HUES6 (cell line): Measurements from ENCODE around the gene EFS.
A peak's percentile ranks its signal among the peaks of the same experiment; 100 is the strongest.

Experiments
- H3K27ac ChIP-seq: 2 replicates; pipeline ENCODE4 v1.7.0; 2013; ENCODE audit warnings: low read depth, mild to moderate bottlenecking, low read length, inconsistent platforms
- H3K27me3 ChIP-seq: 2 replicates; pipeline ENCODE4 v1.6.1; 2013; ENCODE audit warnings: low read length; ENCODE audit not compliant: control insufficient read depth, insufficient read depth
- H3K36me3 ChIP-seq: 2 replicates; pipeline ENCODE4 v1.6.1; 2013; ENCODE audit warnings: low read length; ENCODE audit not compliant: control insufficient read depth, insufficient read depth
- H3K4me1 ChIP-seq: 2 replicates; pipeline ENCODE4 v1.6.1; 2013; ENCODE audit warnings: low read length; ENCODE audit not compliant: control insufficient read depth, insufficient read depth
- H3K4me3 ChIP-seq: 2 replicates; pipeline ENCODE4 v1.5.1; 2013; ENCODE audit warnings: low read depth, low read length
- H3K9ac ChIP-seq: one replicate; pipeline ENCODE4 v1.6.1; 2013; ENCODE audit warnings: mild to moderate bottlenecking, low read length
- H3K9me3 ChIP-seq: 2 replicates; pipeline ENCODE4 v1.6.1; 2013; ENCODE audit warnings: low read depth, low read length; ENCODE audit not compliant: control insufficient read depth, insufficient read depth

EFS gene

GRCh38 chr14:23365036-23365731 lies at the start of gene EFS:
Gene EFS, minus strand, starts transcription at chr14:23365172. Its CDS starts 147 bp downstream, at chr14:23365025.
- H3K36me3 ChIP-seq = peaks cover 3% of the 10 kb centered on the region
- peak within 1 kb of the TSS; percentile 66 for H3K4me3 ChIP-seq
- H3K9ac ChIP-seq = peak within 1 kb of the TSS; percentile 72
- peak within 1 kb of the TSS; percentile 86; the same call in 1 of the 2 replicates for H3K27ac ChIP-seq
- H3K4me1 ChIP-seq = peaks cover 21% of the 10 kb centered on the region
- H3K27me3 ChIP-seq = peaks cover 27% of the 10 kb centered on the region
- H3K9me3 ChIP-seq = no peaks in the 10 kb centered on the region

GRCh38 chr14:23414254-23414653 lies 49.3 kb upstream of the EFS start:
- peaks cover 12% of the 10 kb centered on the region; the same call in 1 of the 2 replicates for H3K27me3 ChIP-seq
- no peak overlapping the region for H3K9ac ChIP-seq
- no peaks in the 10 kb centered on the region for H3K9me3 ChIP-seq
- H3K4me3 ChIP-seq = no peak overlapping the region
- no peaks in the 10 kb centered on the region for H3K4me1 ChIP-seq
- no peak overlapping the region for H3K27ac ChIP-seq
- H3K36me3 ChIP-seq = no peaks in the 10 kb centered on the region

GRCh38 chr14:23413681-23414080 lies 48.7 kb upstream of the EFS start:
- H3K36me3 ChIP-seq = no peaks in the 10 kb centered on the region
- H3K4me1 ChIP-seq = no peaks in the 10 kb centered on the region
- H3K4me3 ChIP-seq = no peak overlapping the region
- no peak overlapping the region for H3K9ac ChIP-seq
- peaks cover 8% of the 10 kb centered on the region; the same call in 1 of the 2 replicates for H3K27me3 ChIP-seq
- no peaks in the 10 kb centered on the region for H3K9me3 ChIP-seq
- H3K27ac ChIP-seq = no peak overlapping the region

- no peak overlapping the region for H3K27ac ChIP-seq
- H3K9me3 ChIP-seq = no peaks in the 10 kb centered on the region
- no peak overlapping the region for H3K9ac ChIP-seq
- H3K36me3 ChIP-seq = no peaks in the 10 kb centered on the region
- no peaks in the 10 kb centered on the region for H3K4me1 ChIP-seq
- no peak overlapping the region for H3K4me3 ChIP-seq
- H3K27me3 ChIP-seq = peaks cover 19% of the 10 kb centered on the region; the same call in 1 of the 2 replicates
Observed at GRCh38 chr14:23411563-23412525, 46.9 kb upstream of the EFS start.

GRCh38 chr14:23409966-23410635 lies 45.1 kb upstream of the EFS start:
- H3K4me1 ChIP-seq = no peaks in the 10 kb centered on the region
- no peak overlapping the region for H3K9ac ChIP-seq
- H3K27ac ChIP-seq = no peak overlapping the region
- peaks cover 28% of the 10 kb centered on the region for H3K27me3 ChIP-seq
- H3K9me3 ChIP-seq = no peaks in the 10 kb centered on the region
- H3K4me3 ChIP-seq = no peak overlapping the region
- H3K36me3 ChIP-seq = no peaks in the 10 kb centered on the region

- no peaks in the 10 kb centered on the region for H3K9me3 ChIP-seq
- H3K36me3 ChIP-seq = no peaks in the 10 kb centered on the region
- no peak overlapping the region for H3K27ac ChIP-seq
- H3K9ac ChIP-seq = no peak overlapping the region
- H3K4me1 ChIP-seq = no peaks in the 10 kb centered on the region
- no peak overlapping the region for H3K4me3 ChIP-seq
- H3K27me3 ChIP-seq = peaks cover 26% of the 10 kb centered on the region
Observed at GRCh38 chr14:23409475-23409874, 44.5 kb upstream of the EFS start.

- no peaks in the 10 kb centered on the region for H3K36me3 ChIP-seq
- H3K9me3 ChIP-seq = no peaks in the 10 kb centered on the region
- H3K27ac ChIP-seq = no peak overlapping the region
- H3K4me3 ChIP-seq = no peak overlapping the region
- peaks cover 36% of the 10 kb centered on the region for H3K27me3 ChIP-seq
- no peaks in the 10 kb centered on the region for H3K4me1 ChIP-seq
- H3K9ac ChIP-seq = no peak overlapping the region
Observed at GRCh38 chr14:23408307-23408630, 43.3 kb upstream of the EFS start.

GRCh38 chr14:23407516-23408306 lies 42.7 kb upstream of the EFS start, which contains the start of gene MYH6:
Gene MYH6, minus strand, starts transcription at chr14:23408273. Its CDS starts 1,050 bp downstream, at chr14:23407223.
- peaks cover 42% of the 10 kb centered on the region for H3K27me3 ChIP-seq
- no peak within 1 kb of the TSS for H3K4me3 ChIP-seq
- H3K9me3 ChIP-seq = no peaks in the 10 kb centered on the region
- H3K36me3 ChIP-seq = no peaks in the 10 kb centered on the region
- H3K9ac ChIP-seq = no peak within 1 kb of the TSS
- no peaks in the 10 kb centered on the region for H3K4me1 ChIP-seq
- no peak within 1 kb of the TSS for H3K27ac ChIP-seq

GRCh38 chr14:23406725-23407355 lies 41.9 kb upstream of the EFS start:
- Histone ChIP-seq H3K36me3 (no peaks in the 10 kb centered on the region), H3K27ac (no peak overlapping the region), H3K27me3 (peaks cover 46% of the 10 kb centered on the region), H3K4me1 (0 out of 2 replicates have a peak, but pooled peaks cover 5% of the 10 kb centered on the region), H3K4me3 (no peak overlapping the region), H3K9ac (no peak overlapping the region), H3K9me3 (no peaks in the 10 kb centered on the region)

GRCh38 chr14:23406244-23406643 lies 41.3 kb upstream of the EFS start:
- no peak overlapping the region for H3K27ac ChIP-seq
- H3K9me3 ChIP-seq = no peaks in the 10 kb centered on the region
- H3K9ac ChIP-seq = no peak overlapping the region
- no peak overlapping the region for H3K4me3 ChIP-seq
- H3K4me1 ChIP-seq = 0 out of 2 replicates have a peak, but pooled peaks cover 5% of the 10 kb centered on the region
- no peaks in the 10 kb centered on the region for H3K36me3 ChIP-seq
- H3K27me3 ChIP-seq = peaks cover 48% of the 10 kb centered on the region
